Measurements from ENCODE around the gene RHNO1. TPM values are rescaled to one million over a fixed set of nuclear protein-coding genes. Genes with fewer than 3 reads are reported as not detected.

RHNO1 gene
- total and polyA plus RNA-seq, 7 donors: 1.8 to 11.7 (median 6.4) TPM

DNA sequence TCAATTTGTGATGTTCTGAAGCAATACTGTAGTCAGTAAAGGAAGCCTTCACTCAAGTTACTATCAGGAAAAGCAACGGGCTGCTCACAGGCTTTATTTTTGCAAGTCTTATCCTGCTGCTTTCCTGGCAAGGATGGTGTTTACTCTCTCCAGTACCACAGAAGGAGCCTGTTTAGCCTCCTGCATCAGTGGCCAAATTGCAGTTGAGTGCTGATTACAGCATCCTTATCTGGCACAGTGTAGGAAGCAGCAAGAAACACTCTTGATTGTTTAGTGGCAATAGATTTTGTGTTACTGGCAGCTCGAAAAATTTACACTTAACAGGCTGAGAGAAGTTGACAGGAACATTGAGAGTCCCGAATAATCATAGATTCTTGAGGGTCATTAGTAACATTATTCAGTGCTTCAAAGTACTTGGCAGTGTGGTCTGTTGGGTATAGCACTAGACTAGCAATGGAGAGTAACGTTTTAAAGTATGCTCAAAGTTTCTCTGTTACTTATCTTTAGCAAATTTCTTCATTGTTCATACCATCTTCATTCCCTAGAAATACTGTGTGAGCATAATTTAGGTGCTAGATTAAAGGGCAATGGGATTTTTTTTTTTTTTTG, 25.4 kb downstream of the RHNO1 start:
- intact Hi-C loops (cut with DNase I): no loop called here
- no peak for DNase-seq
- WGBS, 3 donors: 15 to 28% (median 24%) methylated on average over 4 of the region's 4 CpGs
- no peaks in the 10 kb centered on the region for H3K27me3 ChIP-seq (ENCODE audit: insufficient read depth in 3 of 3, low read length in 2 of 3)
- H3K9me3 ChIP-seq: no peaks in the 10 kb centered on the region
- TF ChIP-seq, protein P1, sequence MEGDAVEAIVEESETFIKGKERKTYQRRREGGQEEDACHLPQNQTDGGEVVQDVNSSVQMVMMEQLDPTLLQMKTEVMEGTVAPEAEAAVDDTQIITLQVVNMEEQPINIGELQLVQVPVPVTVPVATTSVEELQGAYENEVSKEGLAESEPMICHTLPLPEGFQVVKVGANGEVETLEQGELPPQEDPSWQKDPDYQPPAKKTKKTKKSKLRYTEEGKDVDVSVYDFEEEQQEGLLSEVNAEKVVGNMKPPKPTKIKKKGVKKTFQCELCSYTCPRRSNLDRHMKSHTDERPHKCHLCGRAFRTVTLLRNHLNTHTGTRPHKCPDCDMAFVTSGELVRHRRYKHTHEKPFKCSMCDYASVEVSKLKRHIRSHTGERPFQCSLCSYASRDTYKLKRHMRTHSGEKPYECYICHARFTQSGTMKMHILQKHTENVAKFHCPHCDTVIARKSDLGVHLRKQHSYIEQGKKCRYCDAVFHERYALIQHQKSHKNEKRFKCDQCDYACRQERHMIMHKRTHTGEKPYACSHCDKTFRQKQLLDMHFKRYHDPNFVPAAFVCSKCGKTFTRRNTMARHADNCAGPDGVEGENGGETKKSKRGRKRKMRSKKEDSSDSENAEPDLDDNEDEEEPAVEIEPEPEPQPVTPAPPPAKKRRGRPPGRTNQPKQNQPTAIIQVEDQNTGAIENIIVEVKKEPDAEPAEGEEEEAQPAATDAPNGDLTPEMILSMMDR (IDR thresholded peaks at IDR 0.05): no peak
- peak overlapping the region; percentile 64 for H3K27ac ChIP-seq
- H3K36me3 ChIP-seq (ENCODE audit: insufficient read depth in 1 of 2, low read depth in 1 of 2): no peaks in the 10 kb centered on the region
- ATAC-seq: peak; percentile 25 to 87 (median 60)
- H3K4me1 ChIP-seq: peaks cover 22% of the 10 kb centered on the region
- H3K4me3 ChIP-seq: no peak overlapping the region

DNA sequence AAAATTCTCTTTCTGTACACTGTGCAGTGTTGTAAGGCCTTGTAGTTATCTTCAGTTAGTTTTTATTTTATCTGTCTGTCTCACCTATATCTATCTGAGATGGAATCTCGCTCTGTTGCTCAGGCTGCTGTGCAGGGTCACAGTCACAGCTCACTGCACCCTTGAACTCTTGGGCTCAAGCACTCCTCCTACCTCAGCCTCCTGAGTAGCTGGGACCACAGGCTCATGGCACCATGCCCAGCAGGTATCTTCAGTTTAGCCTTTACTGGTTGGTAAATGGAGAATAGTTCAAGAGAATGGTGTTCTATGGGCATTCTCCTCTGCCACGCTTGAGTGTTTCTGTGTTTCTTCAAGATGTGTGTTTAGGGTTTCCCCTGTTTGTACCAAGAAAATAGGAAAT, 27.2 kb downstream of the RHNO1 start:
- H3K36me3 ChIP-seq (ENCODE audit: insufficient read depth in 1 of 2, low read depth in 1 of 2): peaks cover 0 to 2% of the 10 kb centered on the region in 2 donors
- WGBS, 3 donors: 96 to 97% (median 97%) methylated on average over 2 of the region's 2 CpGs
- DNase-seq (no peak), ATAC-seq (no peak)
- H3K27me3 ChIP-seq (ENCODE audit: insufficient read depth in 3 of 3, low read length in 2 of 3): no peaks in the 10 kb centered on the region
- TF ChIP-seq, protein P1 (IDR thresholded peaks at IDR 0.05): no peak
- peaks cover 22% of the 10 kb centered on the region for H3K4me1 ChIP-seq
- intact Hi-C loops (cut with DNase I): no loop called here
- no peak overlapping the region for H3K27ac ChIP-seq
- H3K4me3 ChIP-seq: no peak overlapping the region
- H3K9me3 ChIP-seq: no peaks in the 10 kb centered on the region

DNA sequence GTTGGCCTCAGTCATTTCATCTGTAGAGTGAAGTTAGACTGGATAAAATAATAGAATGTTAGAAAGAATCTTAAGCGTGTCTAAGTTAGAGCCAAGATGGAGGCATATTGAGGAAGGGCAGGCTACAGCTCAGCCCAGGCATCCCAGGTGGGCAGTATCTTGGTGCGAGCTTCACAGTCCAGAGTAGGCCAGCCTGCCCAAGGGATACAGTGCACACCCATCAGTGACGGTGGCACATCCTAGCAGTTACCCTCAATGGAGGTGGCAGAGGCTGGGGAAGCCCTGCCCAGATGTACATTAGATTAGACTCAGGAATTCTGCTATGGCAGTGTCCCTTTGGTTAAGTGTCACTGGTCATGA, 35.2 kb downstream of the RHNO1 start:
- DNase-seq: no peak
- H3K27me3 ChIP-seq (ENCODE audit: insufficient read depth in 3 of 3, low read length in 2 of 3): no peaks in the 10 kb centered on the region
- H3K4me3 ChIP-seq: no peak overlapping the region
- H3K4me1 ChIP-seq: no peaks in the 10 kb centered on the region
- no peak for ATAC-seq
- peaks cover 0 to 40% of the 10 kb centered on the region in 2 donors for H3K36me3 ChIP-seq (ENCODE audit: insufficient read depth in 1 of 2, low read depth in 1 of 2)
- no peaks in the 10 kb centered on the region for H3K9me3 ChIP-seq
- intact Hi-C loops (cut with DNase I): no loop called here
- WGBS, 3 donors: 95 to 96% (median 96%) methylated on average over 3 of the region's 3 CpGs
- TF ChIP-seq, protein P1 (IDR thresholded peaks at IDR 0.05): no peak
- no peak overlapping the region for H3K27ac ChIP-seq

DNA sequence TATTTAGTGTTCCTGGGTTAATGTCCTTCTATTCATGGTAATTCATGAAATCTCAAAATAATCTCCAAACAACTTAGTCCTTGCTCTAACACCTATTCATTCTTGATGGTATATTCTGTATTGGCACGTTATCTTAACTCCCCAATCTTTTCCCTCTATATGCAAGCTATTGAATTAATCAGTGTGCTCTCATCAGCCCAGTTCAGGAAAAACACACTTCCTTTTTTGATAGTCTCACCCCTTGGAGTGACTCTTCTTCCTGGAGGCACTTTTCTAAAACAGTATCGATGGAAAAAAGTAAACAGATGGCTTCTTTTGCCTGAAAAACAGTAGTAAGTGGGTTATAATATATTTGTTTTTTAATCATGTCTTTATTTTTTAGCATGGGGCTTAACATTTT, 42.2 kb downstream of the RHNO1 start:
- H3K27me3 ChIP-seq (ENCODE audit: insufficient read depth in 3 of 3, low read length in 2 of 3): no peaks in the 10 kb centered on the region
- WGBS, 3 donors: 74 to 83% (median 79%) methylated on average over 2 of the region's 2 CpGs
- no peaks in the 10 kb centered on the region for H3K9me3 ChIP-seq
- H3K4me3 ChIP-seq: no peak overlapping the region
- DNase-seq (no peak), ATAC-seq (no peak)
- TF ChIP-seq, protein P1 (IDR thresholded peaks at IDR 0.05): no peak
- peaks cover 7% of the 10 kb centered on the region for H3K4me1 ChIP-seq
- H3K27ac ChIP-seq: no peak overlapping the region
- intact Hi-C loops (cut with DNase I): no loop called here
- peaks cover 3 to 50% of the 10 kb centered on the region in 2 donors for H3K36me3 ChIP-seq (ENCODE audit: insufficient read depth in 1 of 2, low read depth in 1 of 2)

DNA sequence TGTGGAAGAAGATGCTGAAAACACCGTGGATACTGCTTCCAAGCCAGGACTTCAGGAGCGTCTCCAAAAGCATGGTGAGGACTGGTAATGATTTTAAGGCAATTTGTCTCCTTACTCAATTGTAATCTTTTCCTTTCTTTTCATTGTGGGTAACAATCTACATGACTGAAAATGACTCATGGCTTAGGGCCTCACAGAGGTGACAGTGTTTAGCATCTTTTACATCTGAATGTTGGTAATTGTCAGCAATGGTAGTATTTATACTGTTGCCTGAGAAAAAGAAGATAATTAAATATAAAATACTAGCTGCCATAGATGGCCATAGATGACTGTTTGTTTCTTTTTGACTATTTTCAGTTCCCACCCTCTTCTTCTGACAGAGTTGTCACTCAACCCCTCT, 45.3 kb downstream of the RHNO1 start:
- H3K4me3 ChIP-seq: no peak overlapping the region
- peaks cover 3 to 66% of the 10 kb centered on the region in 2 donors for H3K36me3 ChIP-seq (ENCODE audit: insufficient read depth in 1 of 2, low read depth in 1 of 2)
- no peaks in the 10 kb centered on the region for H3K9me3 ChIP-seq
- H3K4me1 ChIP-seq: peaks cover 11% of the 10 kb centered on the region
- DNase-seq (no peak), ATAC-seq (no peak)
- TF ChIP-seq, protein P1 (IDR thresholded peaks at IDR 0.05): no peak
- H3K27ac ChIP-seq: no peak overlapping the region
- no peaks in the 10 kb centered on the region for H3K27me3 ChIP-seq (ENCODE audit: insufficient read depth in 3 of 3, low read length in 2 of 3)
- intact Hi-C loops (cut with DNase I): no loop called here
- 97 to 98% (median 98%) methylated on average over 2 of the region's 2 CpGs for WGBS, 3 donors
